CD4-positive, alpha-beta T cell (primary cell): ENCODE data around the gene DENND1A. TPM values are rescaled to one million over a fixed set of nuclear protein-coding genes. Genes with fewer than 3 reads are reported as not detected.

Source experiments
- ATAC-seq: fragments of 200-7000 bp; cut with Tn5 transposase; one replicate; pipeline ENCODE4 v1.10.0; 2022; ENCODE audit warnings: mild to moderate bottlenecking; ENCODE audit not compliant: poor library complexity
- CTCF ChIA-PET: fragments of 350-600 bp; sonication (Branson Sonifier 250); formaldehyde crosslinking; loops from one replicate; lab custom pipeline; 2021; ENCODE audit warnings: antibody characterized with exemption, inconsistent platforms; lab: Charles Lee
- POLR2A ChIA-PET: fragments of 350-600 bp; sonication (Branson Sonifier 250); formaldehyde crosslinking; loops from one replicate; lab custom pipeline; 2021; ENCODE audit warnings: antibody characterized with exemption, inconsistent platforms; lab: Charles Lee
- DNase-seq, 14 experiments: peaks; one replicate each; pipeline ENCODE4 v3.0.0-alpha.2; 2013 to 2020; ENCODE audit warnings: mixed read lengths in 2 of 14
- H3K27ac ChIP-seq, 2 donors: one replicate each; pipeline versions ENCODE4 v1.5.1 to v1.7.0; 2013; ENCODE audit warnings: low read length in 2 of 2, low read depth in 1 of 2, mild to moderate bottlenecking in 1 of 2
- H3K27me3 ChIP-seq, 2 experiments: 1 replicate in 1 of 2; 2 replicates in 1 of 2; pipeline versions ENCODE4 v1.6.1 to v1.7.0; 2013; ENCODE audit warnings: low read length in 2 of 2, control low read depth in 1 of 2, mild to moderate bottlenecking in 1 of 2, moderate library complexity in 1 of 2; ENCODE audit not compliant: insufficient read depth in 2 of 2, control insufficient read depth in 1 of 2
- H3K36me3 ChIP-seq: one replicate; pipeline ENCODE4 v1.6.1; 2013; ENCODE audit warnings: low read length, control low read depth; ENCODE audit not compliant: insufficient read depth
- H3K4me1 ChIP-seq: one replicate; pipeline ENCODE4 v1.6.1; 2013; ENCODE audit warnings: low read length, control low read depth; ENCODE audit not compliant: insufficient read depth
- H3K4me3 ChIP-seq: one replicate; pipeline ENCODE4 v1.5.1; 2013; ENCODE audit warnings: mild to moderate bottlenecking, low read length, moderate library complexity
- H3K9me3 ChIP-seq, 2 experiments: 1 replicate in 1 of 2; 2 replicates in 1 of 2; pipeline versions ENCODE4 v1.6.1 to v1.7.0; 2013; ENCODE audit warnings: low read length in 2 of 2, mild to moderate bottlenecking in 2 of 2, control low read depth in 1 of 2, moderate library complexity in 1 of 2; ENCODE audit not compliant: control insufficient read depth in 1 of 2, insufficient read depth in 1 of 2
- H3K27ac Mint-ChIP-seq: one replicate; pipeline ENCODE4 v1.8.0; 2020; ENCODE audit warnings: mixed read lengths
- H3K27me3 Mint-ChIP-seq: one replicate; pipeline ENCODE4 v1.8.0; 2021; ENCODE audit warnings: mixed read lengths
- H3K36me3 Mint-ChIP-seq: one replicate; pipeline ENCODE4 v1.8.0; 2021; ENCODE audit warnings: low read depth, mixed read lengths
- H3K4me1 Mint-ChIP-seq: one replicate; pipeline ENCODE4 v1.8.0; 2021; ENCODE audit warnings: low read depth, mixed read lengths
- H3K4me3 Mint-ChIP-seq: one replicate; pipeline ENCODE4 v1.8.0; 2020; ENCODE audit warnings: mild to moderate bottlenecking, mixed read lengths
- H3K9me3 Mint-ChIP-seq: one replicate; pipeline ENCODE4 v1.8.0; 2020; ENCODE audit warnings: mixed read lengths
- CTCF ChIP-seq: fragments of 200-600 bp; IDR thresholded peaks from one replicate; pipeline ENCODE4 v1.8.0; 2022; ENCODE audit warnings: antibody characterized with exemption, mild to moderate bottlenecking
- intact Hi-C, 2 experiments: fragments of 100-400 bp; cut with DNase I in 1 of 2; cut with micrococcal nuclease in 1 of 2; formaldehyde crosslinking; loops; one replicate each; pipeline versions ENCODE4 v1.15.1 to v1.9.0; 2023 to 2025; cut with DNase I, micrococcal nuclease
- total RNA-seq, 174 experiments: library from RNA in 2 of 174; stranded (reverse) in 2 of 174; gene quantifications; one replicate each; pipeline ENCODE4 v1.2.3 and lab custom pipeline; 2021 to 2026

The DENND1A gene
- total RNA-seq, 2 experiments from 2014 or later, result 20.0 to 20.6 TPM

GRCh38 chr9:123678878-123679329, 251.0 kb downstream of the DENND1A start:
- Histone ChIP-seq H3K4me3 (no peak overlapping the region), H3K27me3 (no peaks in the 10 kb centered on the region), H3K27ac (no peak overlapping the region), H3K4me1 (peaks cover 13% of the 10 kb centered on the region), H3K9me3 (peaks cover 3% of the 10 kb centered on the region in 2 experiments), H3K36me3 (peaks cover 2% of the 10 kb centered on the region)
- ChIA-PET POLR2A (no interaction called here), CTCF (no interaction called here)
- intact Hi-C loops, result no loop called here
- no peak for TF ChIP-seq CTCF
- DNase-seq (no peak), ATAC-seq (no peak)
- Mint-ChIP-seq H3K27ac (no peak overlapping the region), H3K4me1 (peaks cover 20% of the 10 kb centered on the region), H3K9me3 (peaks cover 3% of the 10 kb centered on the region), H3K27me3 (no peaks in the 10 kb centered on the region), H3K4me3 (no peak overlapping the region), H3K36me3 (peaks cover 59% of the 10 kb centered on the region)

- Histone ChIP-seq H3K9me3 (peaks cover 6% of the 10 kb centered on the region in 2 experiments), H3K27me3 (no peaks in the 10 kb centered on the region), H3K4me3 (no peak overlapping the region), H3K36me3 (peaks cover 2% of the 10 kb centered on the region), H3K27ac (no peak overlapping the region), H3K4me1 (peaks cover 13% of the 10 kb centered on the region)
- intact Hi-C loops, result no loop called here
- Mint-ChIP-seq H3K27me3 (no peaks in the 10 kb centered on the region), H3K27ac (no peak overlapping the region), H3K36me3 (peaks cover 65% of the 10 kb centered on the region), H3K4me1 (peaks cover 20% of the 10 kb centered on the region), H3K9me3 (peaks cover 6% of the 10 kb centered on the region), H3K4me3 (no peak overlapping the region)
- ATAC-seq (no peak), DNase-seq (no peak)
- no peak for TF ChIP-seq CTCF
- ChIA-PET CTCF (no interaction called here), POLR2A (no interaction called here)
These were observed 251.7 kb downstream of the DENND1A start for GRCh38 chr9:123678038-123678877.

GRCh38 chr9:123676869-123677268, 253.1 kb downstream of the DENND1A start:
- ATAC-seq, result no peak
- no peak overlapping the region for H3K4me3 ChIP-seq
- Mint-ChIP-seq H3K9me3 (peaks cover 11% of the 10 kb centered on the region), H3K36me3 (peaks cover 70% of the 10 kb centered on the region), H3K4me3 (no peak overlapping the region), H3K27me3 (no peaks in the 10 kb centered on the region), H3K4me1 (peaks cover 20% of the 10 kb centered on the region), H3K27ac (no peak overlapping the region)
- H3K4me1 ChIP-seq, result peaks cover 13% of the 10 kb centered on the region
- TF ChIP-seq CTCF, result no peak
- ChIA-PET POLR2A (no interaction called here), CTCF (interaction anchor here (1.3 kb wide), 1 partner anchor 15 kb away, joined by 3 read pairs; no protein-coding TSS in a partner anchor)
- no peak overlapping the region for H3K27ac ChIP-seq
- intact Hi-C loops, result no loop called here
- peaks cover 2% of the 10 kb centered on the region for H3K36me3 ChIP-seq
- H3K27me3 ChIP-seq, result no peaks in the 10 kb centered on the region
- H3K9me3 ChIP-seq, result peaks cover 6% of the 10 kb centered on the region in 2 experiments
- DNase-seq, result no peak
